Hepatocyte (in vitro differentiated cells): Measurements from ENCODE around the gene IER5.

ENCODE experiments used
- CTCF ChIP-seq: fragments of 200-600 bp; sonication (generic); IDR thresholded peaks from 2 replicates; pipeline ENCODE4 v1.5.1; 2016; ENCODE audit warnings: antibody characterized with exemption, mild to moderate bottlenecking; ENCODE audit not compliant: poor library complexity
- EZH2 ChIP-seq: fragments of 200-600 bp; sonication (generic); IDR thresholded peaks from 2 replicates; pipeline ENCODE4 v1.6.1; 2016; ENCODE audit warnings: antibody characterized with exemption, mild to moderate bottlenecking, borderline replicate concordance
- EZH2phosphoT487 ChIP-seq: fragments of 200-600 bp; sonication (generic); IDR thresholded peaks from one replicate; pipeline ENCODE4 v1.6.1; 2018; ENCODE audit warnings: antibody characterized with exemption, mild to moderate bottlenecking, low read depth, moderate library complexity; ENCODE audit not compliant: unreplicated experiment, severe bottlenecking

- no peak for TF ChIP-seq CTCF
- TF ChIP-seq EZH2: no peak
- TF ChIP-seq EZH2phosphoT487: no peak
Observed at GRCh38 chr1:181060066-181060465, 28.4 kb upstream of the IER5 start.
